ENCODE results near the gene DOCK1. TPM values are rescaled to one million over a fixed set of nuclear protein-coding genes. Genes with fewer than 3 reads are reported as not detected.

Gene DOCK1
- polyA plus RNA-seq, 1 donor from 2014 or later = 2.7 TPM

GRCh38 chr10:127151541-127151940 lies 246.3 kb downstream of the DOCK1 start:
- Histone ChIP-seq H3K9ac (ENCODE audit: low read length) (no peak overlapping the region), H3K9me3 (ENCODE audit: low read length) (no peaks in the 10 kb centered on the region), H3F3A (ENCODE audit: insufficient read depth, low read length, poor library complexity, severe bottlenecking) (no peaks in the 10 kb centered on the region), H3K4me2 (ENCODE audit: low read length) (no peak overlapping the region), H3K9me2 (ENCODE audit: insufficient read depth, low read length) (no peaks in the 10 kb centered on the region), H4K20me1 (ENCODE audit: insufficient read depth) (no peaks in the 10 kb centered on the region), H2AFZ (ENCODE audit: low read depth, low read length) (no peak overlapping the region), H3K4me3 (ENCODE audit: low read length) (no peak overlapping the region), H3K27me3 (ENCODE audit: insufficient read depth, low read depth, low read length) (no peaks in the 10 kb centered on the region), H3K27ac (ENCODE audit: low read length) (no peak overlapping the region), H3K79me2 (replicated peaks; ENCODE audit: insufficient read depth, low read length) (no peaks in the 10 kb centered on the region), H3K36me3 (ENCODE audit: insufficient read depth, low read length) (no peaks in the 10 kb centered on the region)
- TF ChIP-seq REST (IDR thresholded peaks at IDR 0.05; ENCODE audit: borderline replicate concordance) (no peak), RAD21 (conservative IDR thresholded peaks at IDR 0.05) (no peak)

GRCh38 chr10:127151981-127152699 lies 246.9 kb downstream of the DOCK1 start:
- TF ChIP-seq RAD21 (conservative IDR thresholded peaks at IDR 0.05) = no peak
- no peak for TF ChIP-seq POLR2AphosphoS5 (IDR thresholded peaks at IDR 0.05)
- TF ChIP-seq MXI1 (conservative IDR thresholded peaks at IDR 0.05; ENCODE audit: poor library complexity, severe bottlenecking) = no peak
- TF ChIP-seq EP300 (conservative IDR thresholded peaks at IDR 0.05; ENCODE audit: poor library complexity, severe bottlenecking) = no peak
- no peak for TF ChIP-seq EZH2 (IDR thresholded peaks at IDR 0.05; ENCODE audit: borderline replicate concordance, insufficient read depth, low read length, poor library complexity, severe bottlenecking)
- TF ChIP-seq SMC3 (conservative IDR thresholded peaks at IDR 0.05; ENCODE audit: poor library complexity) = no peak
- no peak for TF ChIP-seq TAF1 (IDR thresholded peaks at IDR 0.05; ENCODE audit: low read depth)
- no peak for TF ChIP-seq CTCF (IDR thresholded peaks at IDR 0.05; ENCODE audit: poor library complexity, severe bottlenecking)
- TF ChIP-seq REST (IDR thresholded peaks at IDR 0.05; ENCODE audit: borderline replicate concordance) = no peak
- no peaks in the 10 kb centered on the region for H3K9me3 ChIP-seq (ENCODE audit: low read length)
- H3K79me2 ChIP-seq (replicated peaks; ENCODE audit: insufficient read depth, low read length) = no peaks in the 10 kb centered on the region
- no peak overlapping the region for H3K4me2 ChIP-seq (ENCODE audit: low read length)
- H3K27ac ChIP-seq (ENCODE audit: low read length) = no peak overlapping the region
- no peaks in the 10 kb centered on the region for H3K9me2 ChIP-seq (ENCODE audit: insufficient read depth, low read length)
- no peak overlapping the region for H3K4me3 ChIP-seq (ENCODE audit: low read length)
- H3K36me3 ChIP-seq (ENCODE audit: insufficient read depth, low read length) = no peaks in the 10 kb centered on the region
- H2AFZ ChIP-seq (ENCODE audit: low read depth, low read length) = no peak overlapping the region
- no peaks in the 10 kb centered on the region for H4K20me1 ChIP-seq (ENCODE audit: insufficient read depth)
- H3K9ac ChIP-seq (ENCODE audit: low read length) = no peak overlapping the region
- no peaks in the 10 kb centered on the region for H3K27me3 ChIP-seq (ENCODE audit: insufficient read depth, low read depth, low read length)
- H3F3A ChIP-seq (ENCODE audit: insufficient read depth, low read length, poor library complexity, severe bottlenecking) = no peaks in the 10 kb centered on the region

Measured in neural cell (in vitro differentiated cells).